ENCODE data around the gene ADGB.
"Not testable (repeated sequence)": the region's sequence is repeated elsewhere in the genome, so short reads cannot be mapped to it uniquely, and the experiment has no call there.

Gene ADGB

GRCh38 chr6:146768722-146769121 lies 169.9 kb downstream of the ADGB start:
- DNase-seq (ENCODE audit: low read depth), result no peak

GRCh38 chr6:146770275-146770964 lies 171.6 kb downstream of the ADGB start:
- no peak for DNase-seq (ENCODE audit: low read depth)

GRCh38 chr6:146770965-146771735 lies 172.4 kb downstream of the ADGB start:
- DNase-seq (ENCODE audit: low read depth), result peak; percentile 20

GRCh38 chr6:146775220-146775619 lies 176.4 kb downstream of the ADGB start:
- no peak for DNase-seq (ENCODE audit: low read depth)

- no peak for DNase-seq (ENCODE audit: low read depth)
These were observed 183.1 kb downstream of the ADGB start for GRCh38 chr6:146781836-146782235.

GRCh38 chr6:146785001-146785585 lies 186.3 kb downstream of the ADGB start:
- peak; percentile 9 for DNase-seq (ENCODE audit: low read depth)

GRCh38 chr6:146787876-146788508 lies 189.2 kb downstream of the ADGB start:
- no peak for DNase-seq (ENCODE audit: low read depth)

GRCh38 chr6:146790561-146791091 lies 191.9 kb downstream of the ADGB start:
- DNase-seq (ENCODE audit: low read depth), result no peak

- DNase-seq (ENCODE audit: low read depth), result no peak
These were observed 193.2 kb downstream of the ADGB start for GRCh38 chr6:146791930-146792329.

GRCh38 chr6:146793218-146793617 lies 194.4 kb downstream of the ADGB start:
- not testable (repeated sequence) for DNase-seq (ENCODE audit: low read depth)

- no peak for DNase-seq (ENCODE audit: low read depth)
These were observed 196.8 kb downstream of the ADGB start for GRCh38 chr6:146795479-146796133.

- not testable (repeated sequence) for DNase-seq (ENCODE audit: low read depth)
These were observed 204.4 kb downstream of the ADGB start for GRCh38 chr6:146803167-146803566.

GRCh38 chr6:146803601-146804000 lies 204.8 kb downstream of the ADGB start:
- no peak for DNase-seq (ENCODE audit: low read depth)

- no peak for DNase-seq (ENCODE audit: low read depth)
These were observed 207.0 kb downstream of the ADGB start for GRCh38 chr6:146805546-146806325.

- not testable (repeated sequence) for DNase-seq (ENCODE audit: low read depth)
These were observed 210.2 kb downstream of the ADGB start for GRCh38 chr6:146809014-146809413.

- not testable (repeated sequence) for DNase-seq (ENCODE audit: low read depth)
These were observed 214.1 kb downstream of the ADGB start for GRCh38 chr6:146812811-146813321.

GRCh38 chr6:146813554-146813953 lies 214.8 kb downstream of the ADGB start:
- no peak for DNase-seq (ENCODE audit: low read depth)

GRCh38 chr6:146814148-146814750 lies 215.5 kb downstream of the ADGB start:
- no peak for DNase-seq (ENCODE audit: low read depth)

- DNase-seq (ENCODE audit: low read depth), result not testable (repeated sequence)
These were observed 217.0 kb downstream of the ADGB start for GRCh38 chr6:146815511-146816462.
